EL (cell line): ENCODE measurements around the gene LARGE1.

Experiments
- DNase-seq: peaks from one replicate; pipeline ENCODE4 v3.0.0-alpha.2; 2016

The LARGE1 gene

DNA sequence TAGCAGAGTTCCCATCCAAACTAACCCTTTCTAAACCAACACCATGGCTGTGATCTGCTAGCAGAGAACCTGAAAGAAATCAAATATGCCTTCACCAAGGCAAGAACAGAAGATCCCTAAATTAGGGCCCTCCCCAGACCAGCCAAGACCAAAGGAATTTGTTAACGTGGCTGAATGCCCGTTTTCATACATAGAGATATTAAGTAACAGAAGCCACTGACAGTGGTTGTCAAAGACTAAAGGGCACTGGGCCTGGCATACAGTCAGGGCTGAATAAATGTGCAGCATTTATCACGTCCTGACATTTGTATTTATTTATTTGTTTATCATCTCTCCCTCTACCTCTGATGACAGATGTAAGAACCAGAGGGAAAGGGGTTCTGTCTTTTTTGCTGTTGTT lies 271.8 kb downstream of the LARGE1 start:
- DNase-seq, result no peak

DNA sequence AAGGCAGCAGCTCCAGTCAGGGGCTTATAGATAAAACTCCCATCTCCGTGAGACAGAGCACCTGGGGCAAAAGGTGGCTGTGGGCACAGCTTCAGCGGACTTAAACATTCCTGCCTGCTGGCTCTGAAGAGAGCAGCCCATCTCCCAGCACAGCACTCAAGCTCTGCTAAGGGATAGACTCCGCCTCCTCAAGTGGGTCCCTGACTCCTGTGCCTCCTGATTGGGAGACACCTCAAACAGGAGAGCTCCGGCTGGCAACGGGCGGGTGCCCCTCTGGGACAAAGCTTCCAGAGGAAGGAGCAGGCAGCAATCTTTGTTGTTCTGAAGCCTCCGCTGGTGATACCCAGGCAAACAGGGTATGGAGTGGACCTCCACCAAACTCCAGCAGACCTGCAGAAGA lies 279.4 kb downstream of the LARGE1 start:
- DNase-seq, result no peak

DNA sequence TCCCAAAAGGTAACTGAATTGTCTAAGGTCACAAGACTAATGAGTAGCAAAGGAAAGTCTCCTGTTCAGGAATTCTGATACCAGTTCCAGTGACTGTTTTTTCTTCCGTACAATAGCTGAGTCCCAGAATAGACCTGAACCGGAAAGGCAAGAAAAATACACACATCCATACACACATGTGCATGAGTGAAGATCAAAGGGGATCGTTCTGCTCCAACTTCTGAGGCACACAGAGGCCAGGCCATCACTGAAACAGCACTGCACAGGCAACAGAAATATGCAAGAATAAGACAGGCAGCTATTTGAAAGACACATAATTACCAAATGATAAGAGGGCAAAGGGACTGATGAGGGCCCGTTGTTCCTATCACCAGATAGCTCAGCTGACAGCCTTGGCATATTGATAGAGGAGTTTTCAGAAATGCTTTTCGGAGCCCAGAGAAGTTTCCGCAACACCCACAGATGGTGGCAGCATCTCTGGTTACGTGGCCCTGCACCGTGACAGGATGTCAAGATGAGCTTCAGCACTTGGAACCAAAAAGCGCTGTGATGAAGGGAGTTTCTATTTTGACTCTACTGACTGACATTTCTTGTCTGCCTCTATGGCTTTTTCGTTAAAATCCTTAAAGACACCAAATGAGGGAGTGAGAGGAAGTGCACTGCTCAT lies 280.6 kb downstream of the LARGE1 start:
- no peak for DNase-seq

DNA sequence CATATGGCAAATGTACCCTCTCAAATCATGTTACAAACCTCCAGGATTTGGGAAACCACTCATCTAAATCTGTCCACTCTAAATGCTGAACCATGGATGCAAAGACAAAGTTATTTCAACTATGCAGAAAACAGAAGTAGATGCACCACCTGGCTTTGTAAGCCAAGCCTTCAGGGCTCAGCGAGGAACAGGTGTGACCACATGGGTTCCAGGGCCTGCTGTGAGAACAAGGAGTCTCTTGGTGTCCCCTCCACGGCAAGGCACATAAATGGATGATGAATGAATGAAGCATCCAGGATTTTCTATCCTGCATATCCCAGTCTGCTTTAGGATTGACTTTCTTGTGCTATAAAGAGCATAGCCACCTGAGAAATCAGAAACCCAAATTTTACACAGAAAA lies 284.5 kb downstream of the LARGE1 start:
- DNase-seq, result no peak

DNA sequence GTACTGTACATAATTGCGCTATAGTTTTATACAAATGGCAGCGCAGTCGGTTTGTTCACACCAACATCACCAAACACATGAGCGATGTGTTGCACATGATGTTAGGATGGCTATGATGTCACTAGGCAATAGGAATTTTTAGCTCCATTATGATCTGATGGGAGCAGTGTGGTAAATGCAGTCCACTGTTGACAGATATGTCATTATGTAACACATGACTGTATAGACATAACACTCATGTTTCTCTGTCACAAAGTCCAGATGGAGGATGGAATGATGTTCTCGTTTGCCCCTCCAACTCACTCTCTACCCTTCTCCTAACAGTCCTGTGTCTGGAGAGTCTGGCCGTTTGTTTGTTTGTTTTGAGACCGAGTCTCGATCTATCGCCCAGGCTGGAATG lies 288.5 kb downstream of the LARGE1 start:
- DNase-seq, result no peak

DNA sequence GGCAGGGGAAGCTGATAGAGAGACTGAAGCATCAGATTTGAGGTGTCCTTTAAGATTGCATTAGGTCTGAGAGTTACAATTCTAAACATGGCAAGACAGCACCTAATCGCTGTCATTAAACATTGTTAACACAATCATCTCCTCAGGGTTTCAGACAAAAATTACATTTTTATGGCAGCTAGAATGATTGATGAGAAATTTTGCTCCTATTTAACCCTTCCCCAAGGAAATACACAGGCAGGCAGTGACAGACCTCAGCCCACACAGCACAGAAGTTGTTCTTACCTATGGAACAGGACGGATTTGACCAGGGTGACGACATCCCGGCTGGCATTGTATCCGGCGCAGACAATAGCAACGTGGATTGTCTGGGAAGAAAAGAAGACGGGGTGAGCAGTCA lies 294.3 kb downstream of the LARGE1 start:
- no peak for DNase-seq

DNA sequence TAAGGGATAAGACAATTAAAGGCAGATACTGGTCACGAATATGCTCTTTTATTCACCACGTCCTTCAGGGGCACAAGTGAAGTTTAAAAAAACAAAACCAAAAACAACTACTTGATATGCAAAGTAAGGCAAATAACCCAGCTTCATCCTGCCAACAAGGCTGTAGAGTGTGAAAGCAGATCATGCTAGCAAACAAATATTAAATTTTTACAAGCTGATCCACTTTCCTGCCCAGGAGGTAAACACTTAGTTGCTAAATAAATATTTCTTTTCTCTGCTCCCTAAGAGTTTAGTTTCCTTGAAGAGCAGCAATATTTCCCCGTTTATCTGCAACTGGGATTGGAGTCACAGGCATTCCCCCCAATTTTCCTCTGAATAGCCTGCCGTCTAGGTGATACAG lies 300.2 kb downstream of the LARGE1 start:
- no peak for DNase-seq

DNA sequence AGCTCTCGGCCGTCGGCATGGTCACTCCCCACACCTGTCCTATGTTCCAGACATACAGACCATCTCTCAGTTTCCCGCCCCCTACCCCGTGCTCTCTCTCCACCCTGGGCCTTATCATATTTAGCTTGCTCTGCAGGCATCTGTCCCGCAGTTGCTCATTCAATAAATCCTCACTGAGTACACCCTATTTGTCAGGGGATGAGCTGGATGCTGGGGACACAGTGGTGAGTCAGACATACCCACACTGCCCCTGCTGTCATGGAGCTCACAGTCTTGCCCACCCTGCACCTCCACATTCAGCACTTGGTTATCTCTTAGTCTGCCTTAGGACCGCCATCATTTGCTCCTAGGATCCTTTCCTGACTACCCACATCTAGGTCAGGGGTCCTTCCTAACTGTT lies 313.8 kb downstream of the LARGE1 start:
- DNase-seq, result no peak

DNA sequence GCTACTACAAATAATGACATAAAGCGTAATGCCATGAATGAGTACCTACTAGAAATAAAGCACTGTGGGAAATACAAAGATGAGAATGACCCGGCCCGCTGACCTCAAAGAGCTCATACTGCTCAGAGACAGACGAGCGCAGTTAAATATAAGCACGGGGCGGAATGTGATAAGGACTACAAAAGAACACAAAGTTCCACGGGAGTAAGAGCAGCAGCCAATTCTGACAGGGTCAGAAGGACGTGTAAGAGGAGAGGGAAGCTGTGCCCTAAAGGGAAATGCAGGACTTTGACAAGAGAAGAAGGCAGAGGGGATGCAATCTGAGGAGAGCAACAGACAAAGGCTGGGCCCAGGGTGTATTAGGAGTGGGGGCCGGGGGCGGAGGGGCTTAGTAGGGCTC lies 314.6 kb downstream of the LARGE1 start:
- DNase-seq, result no peak

DNA sequence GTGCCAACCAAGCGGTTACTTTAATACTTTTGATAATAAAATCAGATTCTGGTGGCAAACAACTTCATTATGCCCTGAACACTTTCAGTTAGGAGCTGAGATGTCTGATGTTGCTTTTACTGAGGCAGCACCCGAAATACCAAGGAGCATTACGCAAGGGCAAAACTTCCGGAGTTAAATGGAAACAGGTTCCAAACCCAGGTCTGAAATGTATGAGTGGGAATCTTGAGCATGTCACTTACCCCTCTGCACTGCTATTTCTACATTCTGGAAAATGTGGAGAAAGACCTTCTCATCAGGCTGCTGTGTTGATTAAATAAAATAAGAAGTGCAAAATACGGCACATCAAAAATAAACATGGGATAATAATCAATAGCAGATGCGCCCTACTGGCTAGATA lies 315.1 kb downstream of the LARGE1 start:
- no peak for DNase-seq

DNA sequence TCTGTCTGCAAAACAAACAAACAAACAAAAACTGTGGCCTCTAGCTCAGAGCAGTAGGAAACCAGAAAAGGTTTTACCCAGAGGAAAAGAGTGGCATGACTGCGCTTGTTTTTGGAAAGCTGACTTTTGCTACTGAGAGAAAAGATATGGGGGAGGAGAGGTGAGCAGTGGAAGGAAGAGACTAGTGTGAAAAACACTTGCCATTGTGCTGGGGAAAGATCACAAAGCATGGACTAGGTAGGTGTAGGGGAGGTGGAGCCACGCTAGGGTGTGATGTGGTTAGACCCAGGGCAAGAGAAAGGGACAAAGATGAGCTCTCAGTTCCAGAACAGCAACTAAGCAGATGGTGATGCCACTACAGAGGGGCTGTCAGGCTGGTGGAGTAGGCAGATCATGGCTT lies 319.2 kb downstream of the LARGE1 start:
- no peak for DNase-seq

DNA sequence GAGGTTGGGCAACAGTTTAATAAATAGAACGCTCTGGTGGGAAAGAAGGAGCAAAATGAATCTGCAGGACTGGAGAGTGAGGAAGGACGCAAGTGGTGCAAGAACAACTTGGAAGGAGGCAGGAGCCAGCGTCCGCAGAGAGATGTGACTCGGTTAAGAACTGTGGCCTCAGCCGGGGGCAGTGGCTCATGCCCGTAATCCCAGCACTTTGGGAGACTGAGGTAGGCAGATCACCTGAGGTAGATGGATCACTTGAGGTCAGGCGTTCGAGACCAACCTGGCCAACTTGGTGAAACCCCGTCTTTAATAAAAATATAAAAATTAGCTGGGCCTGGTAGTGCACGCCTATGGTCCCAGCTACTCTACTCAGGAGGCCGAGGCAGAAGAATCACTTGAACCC lies 319.7 kb downstream of the LARGE1 start:
- DNase-seq, result no peak

DNA sequence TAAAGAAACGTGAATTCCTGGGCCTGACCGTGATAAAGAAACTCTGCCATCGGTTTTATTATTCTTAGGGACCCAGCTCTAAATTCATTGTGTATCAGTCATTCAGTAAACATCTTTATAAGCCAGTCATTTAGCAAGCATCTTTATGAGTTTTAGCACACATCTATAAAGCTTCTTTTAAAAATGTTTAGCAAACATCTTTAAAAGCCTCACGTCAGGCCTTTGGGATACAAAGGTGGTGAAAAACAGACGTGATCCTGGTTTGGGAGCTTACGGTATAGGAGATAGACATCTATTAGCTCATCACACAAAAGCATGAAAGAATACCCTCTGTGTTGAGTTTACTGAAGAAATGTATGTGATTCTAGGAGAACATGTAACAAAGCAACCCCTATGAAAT lies 320.2 kb downstream of the LARGE1 start:
- DNase-seq, result no peak

DNA sequence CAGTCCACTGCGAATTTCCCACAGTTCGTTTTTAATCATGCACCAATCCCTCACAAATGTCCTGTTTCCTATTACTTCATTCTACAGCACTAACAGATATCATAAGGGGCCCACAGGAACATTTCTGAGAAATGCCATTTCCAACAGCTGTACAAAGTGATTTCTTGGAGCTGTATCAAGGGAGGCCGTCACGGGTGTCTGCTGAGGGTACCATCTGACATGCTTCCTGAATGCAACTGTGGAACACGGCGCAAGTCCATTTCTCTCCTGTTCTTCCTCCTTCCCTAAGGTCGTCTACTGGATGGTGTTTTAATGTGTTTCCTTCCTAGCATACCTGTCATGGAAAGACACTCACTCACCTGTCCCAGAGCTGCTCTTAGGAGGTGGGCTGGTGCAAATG lies 320.7 kb downstream of the LARGE1 start:
- no peak for DNase-seq

DNA sequence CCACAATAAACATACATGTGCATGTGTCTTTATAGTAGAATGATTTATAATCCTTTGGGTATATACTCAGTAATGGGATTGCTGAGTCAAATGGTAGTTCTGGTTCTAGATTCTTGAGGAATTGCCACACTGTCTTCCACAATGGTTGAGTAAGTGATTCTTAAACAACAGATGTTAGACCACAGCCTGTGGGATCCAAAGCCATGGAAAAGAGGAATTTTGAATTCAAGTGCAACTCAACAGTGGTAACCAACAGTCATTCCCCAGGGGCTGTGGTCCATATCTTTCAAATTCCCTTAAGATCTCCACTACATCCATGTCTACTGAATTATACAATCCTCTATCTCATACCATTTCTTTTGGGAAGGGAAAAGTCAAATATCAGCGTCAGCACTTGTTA lies 321.5 kb downstream of the LARGE1 start:
- no peak for DNase-seq

DNA sequence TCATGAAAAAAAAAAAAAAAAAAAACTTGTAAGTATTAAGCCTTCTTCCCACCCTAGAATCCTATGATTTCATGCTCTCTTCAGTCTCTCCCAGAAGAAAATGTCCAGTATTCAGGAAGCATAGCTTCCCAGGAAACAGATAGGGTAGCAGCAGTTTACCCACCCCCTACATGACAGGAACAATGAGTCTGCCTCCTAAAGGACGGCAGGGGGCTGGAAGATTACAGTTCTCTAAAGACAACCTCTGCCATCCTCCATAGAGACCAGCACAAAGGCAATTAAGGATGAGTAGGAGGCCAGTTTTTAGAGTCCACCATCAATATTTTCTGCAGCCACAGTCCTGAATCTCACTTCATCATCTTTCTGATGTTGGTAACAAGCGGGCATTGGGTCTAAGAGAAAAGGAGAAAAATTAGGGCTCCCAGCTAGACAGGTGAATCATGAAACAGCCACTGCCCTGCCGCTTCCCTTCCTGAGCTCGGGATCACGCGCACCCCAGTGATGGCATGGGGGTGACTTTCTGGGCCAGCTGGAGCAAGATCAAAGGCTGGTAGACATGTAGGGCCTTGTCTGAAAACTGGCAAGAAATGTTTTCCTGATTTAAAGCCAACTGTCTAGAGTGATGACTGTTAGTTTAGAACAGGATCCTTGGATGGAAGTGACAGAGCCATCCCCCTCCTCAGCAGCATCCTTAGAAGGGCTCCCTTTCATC lies 322.8 kb downstream of the LARGE1 start:
- no peak for DNase-seq

DNA sequence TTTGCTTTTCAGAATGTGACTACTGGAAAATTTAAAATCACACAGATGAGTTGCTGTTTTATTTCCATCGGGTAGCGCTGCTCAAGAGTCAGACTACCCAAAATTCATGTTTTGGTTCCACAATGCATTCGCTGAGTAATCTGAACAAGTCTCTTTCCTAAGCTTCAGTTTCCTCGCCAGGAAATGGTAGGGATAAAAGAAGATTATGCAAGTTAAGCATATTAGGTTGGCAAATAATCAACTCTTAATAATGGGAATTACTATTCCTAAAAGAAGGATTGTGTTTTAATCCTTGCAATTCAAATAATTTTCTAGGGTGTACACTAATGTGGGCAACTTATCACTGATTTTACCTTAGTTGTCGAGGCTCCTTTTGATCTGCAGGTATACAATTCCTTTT lies 326.5 kb downstream of the LARGE1 start:
- no peak for DNase-seq

DNA sequence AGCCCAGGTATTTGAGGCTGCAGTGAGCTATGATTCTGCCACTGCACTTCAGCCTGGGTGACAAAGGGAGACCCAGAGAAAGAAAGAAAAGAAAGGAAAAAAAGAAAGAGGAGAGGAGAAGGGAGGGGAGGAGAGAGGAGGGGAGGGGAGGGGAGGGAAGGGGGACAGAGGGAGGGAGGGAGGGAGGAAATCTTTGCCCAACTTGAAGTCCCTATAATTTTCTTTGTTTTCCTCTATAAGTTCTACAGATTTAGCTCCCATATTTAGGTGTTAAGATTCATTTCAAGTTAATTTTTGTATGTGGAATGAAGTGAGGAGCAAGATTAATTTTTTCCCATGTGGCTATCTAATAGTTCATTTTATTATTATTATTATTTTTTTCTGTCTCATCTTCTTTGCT lies 328.3 kb downstream of the LARGE1 start:
- DNase-seq, result no peak

DNA sequence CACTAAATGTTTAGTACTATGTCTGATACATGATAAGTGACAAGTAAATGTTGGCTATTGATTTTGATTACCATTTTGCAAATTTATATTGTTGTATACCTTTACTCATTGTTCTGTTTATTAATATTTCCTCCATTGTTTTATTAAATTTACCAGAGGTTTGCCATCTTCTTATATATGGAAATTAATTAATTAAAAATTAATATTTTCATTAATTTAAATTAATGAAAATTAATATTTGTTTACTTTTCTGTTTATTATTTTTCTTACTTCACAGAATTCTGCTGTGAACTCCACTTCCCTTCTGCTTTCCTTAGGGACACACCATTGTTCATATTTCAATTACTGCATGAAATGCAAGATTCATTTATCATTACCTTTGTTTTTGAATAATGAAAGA lies 331.0 kb downstream of the LARGE1 start:
- no peak for DNase-seq

DNA sequence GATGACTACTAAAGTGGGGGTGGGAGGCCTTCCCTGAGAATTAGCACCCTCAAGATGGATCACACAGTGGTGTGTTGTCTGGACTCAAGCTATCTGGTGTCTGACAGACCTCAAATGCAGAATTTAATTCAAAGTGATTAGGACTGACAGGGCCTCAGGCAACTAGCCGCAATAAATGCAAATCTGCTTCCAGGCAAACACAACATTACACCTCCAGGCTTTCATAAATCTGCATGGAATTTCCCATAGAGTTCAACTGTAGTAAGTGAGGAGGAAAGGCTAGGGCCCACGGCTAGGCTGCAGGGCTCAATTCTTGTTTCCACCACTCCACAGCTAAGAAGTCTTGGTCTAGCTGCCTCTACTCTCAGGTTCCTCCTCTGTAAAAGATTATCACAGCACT lies 331.4 kb downstream of the LARGE1 start:
- DNase-seq, result no peak

DNA sequence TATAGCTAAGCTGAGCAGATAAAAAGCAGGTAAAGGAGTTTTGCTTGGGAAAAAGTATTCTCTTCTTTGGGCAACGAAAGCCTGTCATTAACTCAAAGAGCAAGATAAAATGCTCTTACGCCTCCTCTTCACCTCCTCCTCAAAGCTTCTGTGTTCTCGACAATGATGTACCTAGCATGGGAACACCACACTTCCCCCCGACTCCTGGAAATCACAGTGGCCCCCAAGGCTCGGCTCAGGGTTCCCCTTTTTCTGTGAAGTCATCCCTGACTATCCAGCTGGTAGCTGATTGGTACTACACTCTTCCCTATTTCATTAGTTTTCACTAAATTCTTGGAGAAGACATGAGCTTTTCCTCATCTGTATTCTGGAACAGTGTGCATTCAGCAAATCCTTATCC lies 336.1 kb downstream of the LARGE1 start:
- DNase-seq, result no peak

DNA sequence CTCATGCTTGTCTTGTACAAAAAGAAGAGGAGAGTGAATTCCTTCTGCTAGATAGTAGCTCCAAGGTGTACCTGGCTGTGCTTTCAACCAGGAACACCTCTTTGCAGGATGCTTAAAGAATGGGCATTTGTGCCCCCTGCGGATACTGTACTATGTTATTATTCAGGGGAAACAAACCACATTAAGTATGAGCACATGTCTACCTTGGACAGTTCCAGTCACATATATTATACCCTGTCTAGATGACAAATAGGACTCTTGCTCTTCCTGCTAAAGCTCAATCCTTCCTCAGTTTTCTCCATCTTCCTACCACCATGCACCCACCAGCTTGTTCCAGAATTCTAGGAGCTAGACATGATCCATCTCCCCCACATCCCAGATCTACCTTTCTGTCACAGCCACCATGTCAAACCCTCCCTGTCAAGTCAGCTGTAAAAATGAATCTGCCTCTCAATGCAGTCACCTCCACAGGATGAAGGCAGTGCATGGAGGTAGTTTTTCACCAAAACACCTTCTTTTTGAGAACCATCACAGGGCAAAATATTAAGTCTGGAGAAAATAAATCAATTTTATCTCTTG lies 337.4 kb downstream of the LARGE1 start:
- no peak for DNase-seq

DNA sequence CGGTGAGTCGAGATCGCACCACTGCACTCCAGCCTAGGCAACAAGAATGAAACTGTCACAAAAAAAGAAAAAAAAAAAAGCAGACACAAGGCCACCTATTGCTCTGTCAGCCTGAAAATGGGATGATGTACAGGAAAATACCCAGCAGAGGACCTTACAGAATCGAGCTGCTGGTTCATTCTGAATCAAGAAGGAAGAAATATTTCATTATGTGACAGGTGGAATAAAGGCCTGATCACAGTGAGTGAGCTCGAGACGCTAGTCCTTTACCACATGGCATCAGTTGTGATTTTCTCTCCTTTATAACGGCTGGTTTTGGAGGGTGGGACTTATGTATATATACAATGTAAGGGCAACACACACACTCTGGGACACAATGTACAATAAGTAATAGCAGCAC lies 340.0 kb downstream of the LARGE1 start:
- DNase-seq, result no peak

DNA sequence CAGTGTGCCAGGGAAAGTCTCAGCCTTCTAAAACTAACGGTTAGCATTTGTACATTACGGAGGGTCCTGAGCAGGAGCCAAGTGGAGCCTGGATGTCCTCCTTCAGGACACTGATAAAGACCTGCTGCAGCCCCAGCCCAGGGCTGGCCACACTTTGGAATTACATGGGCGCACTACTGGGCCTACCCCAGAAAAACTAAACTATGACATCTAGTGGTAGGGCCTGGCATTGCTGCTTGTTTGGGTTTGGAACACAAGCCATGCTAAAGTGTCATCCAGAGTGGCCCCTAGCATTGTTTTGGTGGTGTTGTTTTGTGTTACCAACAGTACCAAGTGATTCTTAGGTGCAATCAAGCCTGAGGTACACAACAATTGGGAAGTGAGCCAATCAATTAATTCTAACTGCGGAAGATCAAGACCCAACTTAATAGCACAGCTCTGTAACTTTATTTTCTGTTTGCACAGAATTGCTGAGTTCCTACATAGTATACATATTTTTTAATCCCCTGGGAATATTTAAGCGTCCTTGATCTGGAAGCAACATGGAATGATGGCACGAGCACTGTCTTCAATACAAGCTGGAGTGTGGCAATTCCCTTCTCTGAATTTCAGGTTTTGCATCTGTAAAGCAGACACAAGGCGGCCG lies 340.7 kb downstream of the LARGE1 start:
- peak; percentile 2 for DNase-seq
